Pons (tissue), 1 donor: Measurements from ENCODE around the gene PCDHGA11.
"Not testable (repeated sequence)": the region's sequence is repeated elsewhere in the genome, so short reads cannot be mapped to it uniquely, and the experiment has no call there.

Experiments
- DNase-seq: peaks from one replicate; pipeline ENCODE4 v3.0.0-alpha.2; 2016; ENCODE audit warnings: low spot score

The PCDHGA11 gene

DNA sequence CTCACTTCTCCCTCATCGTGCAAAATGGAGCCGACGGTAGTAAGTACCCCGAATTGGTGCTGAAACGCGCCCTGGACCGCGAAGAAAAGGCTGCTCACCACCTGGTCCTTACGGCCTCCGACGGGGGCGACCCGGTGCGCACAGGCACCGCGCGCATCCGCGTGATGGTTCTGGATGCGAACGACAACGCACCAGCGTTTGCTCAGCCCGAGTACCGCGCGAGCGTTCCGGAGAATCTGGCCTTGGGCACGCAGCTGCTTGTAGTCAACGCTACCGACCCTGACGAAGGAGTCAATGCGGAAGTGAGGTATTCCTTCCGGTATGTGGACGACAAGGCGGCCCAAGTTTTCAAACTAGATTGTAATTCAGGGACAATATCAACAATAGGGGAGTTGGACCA, 10.4 kb downstream of the PCDHGA11 start:
- DNase-seq = no peak

DNA sequence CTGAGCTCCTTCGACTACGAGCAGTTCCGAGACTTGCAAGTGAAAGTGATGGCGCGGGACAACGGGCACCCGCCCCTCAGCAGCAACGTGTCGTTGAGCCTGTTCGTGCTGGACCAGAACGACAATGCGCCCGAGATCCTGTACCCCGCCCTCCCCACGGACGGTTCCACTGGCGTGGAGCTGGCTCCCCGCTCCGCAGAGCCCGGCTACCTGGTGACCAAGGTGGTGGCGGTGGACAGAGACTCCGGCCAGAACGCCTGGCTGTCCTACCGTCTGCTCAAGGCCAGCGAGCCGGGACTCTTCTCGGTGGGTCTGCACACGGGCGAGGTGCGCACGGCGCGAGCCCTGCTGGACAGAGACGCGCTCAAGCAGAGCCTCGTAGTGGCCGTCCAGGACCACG, 11.5 kb downstream of the PCDHGA11 start:
- DNase-seq = not testable (repeated sequence)

DNA sequence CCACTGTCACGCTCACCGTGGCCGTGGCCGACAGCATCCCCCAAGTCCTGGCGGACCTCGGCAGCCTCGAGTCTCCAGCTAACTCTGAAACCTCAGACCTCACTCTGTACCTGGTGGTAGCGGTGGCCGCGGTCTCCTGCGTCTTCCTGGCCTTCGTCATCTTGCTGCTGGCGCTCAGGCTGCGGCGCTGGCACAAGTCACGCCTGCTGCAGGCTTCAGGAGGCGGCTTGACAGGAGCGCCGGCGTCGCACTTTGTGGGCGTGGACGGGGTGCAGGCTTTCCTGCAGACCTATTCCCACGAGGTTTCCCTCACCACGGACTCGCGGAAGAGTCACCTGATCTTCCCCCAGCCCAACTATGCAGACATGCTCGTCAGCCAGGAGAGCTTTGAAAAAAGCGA, 11.9 kb downstream of the PCDHGA11 start:
- not testable (repeated sequence) for DNase-seq

DNA sequence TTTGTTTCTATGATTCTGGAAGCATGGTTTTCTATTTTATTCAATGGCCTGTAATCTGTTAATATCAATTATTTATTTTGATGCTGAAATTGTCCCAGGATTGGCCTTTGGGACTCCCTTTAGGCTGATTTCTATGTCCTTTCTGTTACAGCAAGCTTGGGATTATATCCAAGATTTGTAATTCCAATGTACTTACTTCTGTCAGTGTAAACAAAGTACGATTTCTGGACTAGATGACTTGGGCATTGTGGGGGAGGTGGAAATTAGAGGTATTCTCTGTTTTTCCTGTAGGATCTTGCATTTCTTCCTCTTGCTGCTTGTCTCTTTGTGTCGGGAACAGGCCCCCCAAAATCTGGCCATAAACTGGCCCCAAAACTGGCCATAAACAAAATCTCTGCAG, 13.2 kb downstream of the PCDHGA11 start:
- no peak for DNase-seq

DNA sequence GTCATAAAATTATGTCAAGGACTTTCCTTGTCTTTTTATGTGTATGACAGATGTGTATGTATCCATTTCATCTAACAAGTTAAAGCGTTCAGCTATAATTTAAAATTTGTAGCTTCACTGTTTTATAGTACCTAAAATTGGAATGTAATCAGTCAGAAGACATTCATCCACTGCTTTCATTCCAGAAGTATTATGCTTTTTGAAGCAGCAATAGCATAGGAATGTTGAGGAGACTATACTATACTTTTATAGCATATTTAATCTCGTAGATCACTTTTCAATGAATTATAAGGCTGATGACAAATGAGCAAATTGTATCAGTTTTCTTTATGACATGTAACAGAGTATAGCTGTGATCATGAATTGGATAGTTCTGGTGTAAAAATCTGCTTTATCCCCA, 16.4 kb downstream of the PCDHGA11 start:
- no peak for DNase-seq

DNA sequence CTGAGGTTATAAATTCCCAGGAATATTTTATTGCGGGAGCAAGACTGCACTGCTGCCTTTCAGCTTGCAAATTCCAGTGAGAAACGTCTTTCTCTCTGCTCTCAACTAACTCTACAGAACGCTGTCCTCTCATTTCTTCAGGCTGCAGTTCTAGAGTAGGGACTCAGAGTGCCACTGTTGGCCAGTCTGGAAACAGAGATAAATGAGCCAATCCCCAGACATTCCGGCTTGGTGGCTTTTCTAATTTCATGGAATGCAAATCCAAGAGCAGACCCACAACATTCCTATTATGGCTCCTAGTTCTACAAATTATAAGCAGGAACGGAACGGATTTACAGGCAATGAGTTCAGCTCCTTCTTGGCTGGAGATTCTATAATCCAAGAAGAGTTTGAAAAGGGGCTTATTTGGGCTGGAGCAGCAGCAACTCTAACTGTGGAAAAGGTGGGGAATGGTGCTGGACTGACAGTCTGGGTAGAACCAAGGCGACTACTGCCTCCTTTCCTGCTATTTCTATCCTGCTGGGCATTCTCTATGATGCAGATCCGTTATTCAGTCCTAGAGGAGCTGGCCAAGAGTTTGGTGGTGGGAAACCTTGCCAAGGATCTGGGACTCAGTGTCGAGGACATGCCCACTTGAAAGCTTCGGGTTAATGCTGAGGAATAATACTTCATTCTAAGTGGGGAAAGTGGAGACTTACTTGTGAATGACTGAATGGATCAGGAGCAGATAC, 18.7 kb downstream of the PCDHGA11 start:
- no peak for DNase-seq

DNA sequence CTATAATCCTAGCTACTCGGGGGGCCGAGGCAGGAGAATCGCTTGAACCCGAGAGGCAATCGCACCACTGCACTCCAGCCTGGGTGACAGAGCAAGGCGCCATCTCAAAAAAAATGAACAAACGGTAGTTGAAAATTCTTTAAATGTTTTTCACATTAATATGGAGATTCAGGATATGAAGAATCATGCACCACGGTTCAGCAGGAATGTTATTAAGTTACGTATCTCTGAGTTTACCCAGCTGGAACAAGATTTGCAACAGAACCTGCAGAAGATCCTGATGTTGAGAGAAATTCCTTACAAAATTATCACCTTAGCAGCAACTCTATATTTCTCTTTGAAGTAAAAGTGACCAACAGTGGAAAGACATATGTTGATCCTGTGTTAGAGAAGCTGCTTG, 19.5 kb downstream of the PCDHGA11 start:
- no peak for DNase-seq

DNA sequence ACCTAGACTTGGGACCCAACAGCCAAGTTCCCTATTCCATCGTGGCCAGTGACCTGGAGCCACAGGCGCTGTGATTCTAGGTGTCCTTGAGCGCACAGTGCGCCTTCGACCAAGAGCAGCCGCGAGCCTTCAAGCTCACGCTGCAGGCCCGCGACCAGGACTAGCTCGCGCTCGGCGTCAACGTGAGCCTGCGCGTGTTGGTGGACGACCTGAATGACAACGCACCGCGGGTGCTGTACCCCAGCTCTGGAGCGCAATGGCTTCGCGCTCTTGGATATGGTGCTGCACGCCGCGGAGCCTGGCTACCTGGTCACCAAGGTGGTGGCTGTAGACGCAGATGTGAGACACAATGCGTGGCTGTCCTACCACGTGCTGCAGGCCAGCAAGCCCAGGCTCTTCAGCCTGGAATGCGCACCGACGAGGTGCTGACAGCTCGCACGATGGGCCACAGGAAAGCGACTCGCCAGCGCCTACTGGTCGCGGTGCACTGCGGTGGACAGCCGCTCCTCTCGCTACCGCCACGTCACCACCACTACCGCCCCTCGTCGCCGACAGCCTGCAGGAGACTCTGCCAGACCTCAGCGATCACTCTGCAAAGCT, 20.8 kb downstream of the PCDHGA11 start:
- no peak for DNase-seq

DNA sequence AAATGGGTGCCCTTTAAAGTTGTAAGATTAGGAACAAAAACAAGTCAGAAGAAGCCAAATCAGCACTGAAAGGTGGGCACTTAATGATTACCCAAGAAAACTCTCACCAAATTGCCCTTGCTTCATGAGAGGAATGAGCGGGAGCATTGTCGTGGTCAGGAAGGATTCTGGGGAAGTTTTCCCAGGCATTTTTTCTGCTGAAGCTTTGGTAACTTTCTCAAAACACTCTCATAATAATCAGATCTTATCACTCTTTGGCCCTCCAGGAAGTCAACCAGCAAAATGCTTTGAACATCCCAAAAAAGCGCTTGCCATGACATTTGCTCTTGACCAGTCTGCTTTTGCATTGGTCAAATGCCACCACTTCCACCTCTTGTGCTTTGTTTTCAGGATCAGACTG, 44.5 kb downstream of the PCDHGA11 start:
- no peak for DNase-seq
